PFSK-1 (cell line): ENCODE measurements around the gene TENM3.

Source experiments
- FOXP2 ChIP-seq: optimal IDR thresholded peaks from 2 replicates; pipeline ENCODE3; 2011; ENCODE audit warnings: borderline replicate concordance, control low read depth, inconsistent platforms; ENCODE audit not compliant: insufficient read depth; ENCODE audit errors: extremely low read length, extremely low read depth
- POLR2AphosphoS5 ChIP-seq: IDR thresholded peaks from 2 replicates; pipeline ENCODE4 v1.6.1; 2012; ENCODE audit warnings: low read depth, mild to moderate bottlenecking, control low read depth, low read length, moderate library complexity
- SIN3A ChIP-seq: IDR thresholded peaks from 2 replicates; pipeline ENCODE4 v1.6.1; 2012; ENCODE audit warnings: mild to moderate bottlenecking, low read length, moderate library complexity, borderline replicate concordance; ENCODE audit not compliant: insufficient read depth
- TAF1 ChIP-seq: IDR thresholded peaks from 2 replicates; pipeline ENCODE4 v1.6.1; 2012; ENCODE audit warnings: low read length, control low read depth, borderline replicate concordance; ENCODE audit not compliant: insufficient read depth
- TF ChIP-seq, protein P1 (sequence below), 2 experiments: IDR thresholded peaks; 2 replicates each; pipeline versions ENCODE4 v1.6.1 to v1.8.0; 2011 to 2012; ENCODE audit warnings: low read depth in 2 of 2, low read length in 2 of 2, control low read depth in 1 of 2, inconsistent platforms in 1 of 2, mild to moderate bottlenecking in 1 of 2, moderate library complexity in 1 of 2; ENCODE audit not compliant: insufficient read depth in 1 of 2

GRCh38 chr4:182245041-182245440, 1.8 kb downstream of the TENM3 start:
- no peak for TF ChIP-seq POLR2AphosphoS5
- no peak for TF ChIP-seq TAF1
- TF ChIP-seq SIN3A, result no peak
- TF ChIP-seq, protein P1, sequence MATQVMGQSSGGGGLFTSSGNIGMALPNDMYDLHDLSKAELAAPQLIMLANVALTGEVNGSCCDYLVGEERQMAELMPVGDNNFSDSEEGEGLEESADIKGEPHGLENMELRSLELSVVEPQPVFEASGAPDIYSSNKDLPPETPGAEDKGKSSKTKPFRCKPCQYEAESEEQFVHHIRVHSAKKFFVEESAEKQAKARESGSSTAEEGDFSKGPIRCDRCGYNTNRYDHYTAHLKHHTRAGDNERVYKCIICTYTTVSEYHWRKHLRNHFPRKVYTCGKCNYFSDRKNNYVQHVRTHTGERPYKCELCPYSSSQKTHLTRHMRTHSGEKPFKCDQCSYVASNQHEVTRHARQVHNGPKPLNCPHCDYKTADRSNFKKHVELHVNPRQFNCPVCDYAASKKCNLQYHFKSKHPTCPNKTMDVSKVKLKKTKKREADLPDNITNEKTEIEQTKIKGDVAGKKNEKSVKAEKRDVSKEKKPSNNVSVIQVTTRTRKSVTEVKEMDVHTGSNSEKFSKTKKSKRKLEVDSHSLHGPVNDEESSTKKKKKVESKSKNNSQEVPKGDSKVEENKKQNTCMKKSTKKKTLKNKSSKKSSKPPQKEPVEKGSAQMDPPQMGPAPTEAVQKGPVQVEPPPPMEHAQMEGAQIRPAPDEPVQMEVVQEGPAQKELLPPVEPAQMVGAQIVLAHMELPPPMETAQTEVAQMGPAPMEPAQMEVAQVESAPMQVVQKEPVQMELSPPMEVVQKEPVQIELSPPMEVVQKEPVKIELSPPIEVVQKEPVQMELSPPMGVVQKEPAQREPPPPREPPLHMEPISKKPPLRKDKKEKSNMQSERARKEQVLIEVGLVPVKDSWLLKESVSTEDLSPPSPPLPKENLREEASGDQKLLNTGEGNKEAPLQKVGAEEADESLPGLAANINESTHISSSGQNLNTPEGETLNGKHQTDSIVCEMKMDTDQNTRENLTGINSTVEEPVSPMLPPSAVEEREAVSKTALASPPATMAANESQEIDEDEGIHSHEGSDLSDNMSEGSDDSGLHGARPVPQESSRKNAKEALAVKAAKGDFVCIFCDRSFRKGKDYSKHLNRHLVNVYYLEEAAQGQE (IDR thresholded peaks at IDR 0.05; ENCODE audit: insufficient read depth in 1 of 2, low read depth in 2 of 2, low read length in 2 of 2), result no peak
- TF ChIP-seq FOXP2, result no peak
